ENCODE data around the gene GDPD3.

Gene GDPD3

DNA sequence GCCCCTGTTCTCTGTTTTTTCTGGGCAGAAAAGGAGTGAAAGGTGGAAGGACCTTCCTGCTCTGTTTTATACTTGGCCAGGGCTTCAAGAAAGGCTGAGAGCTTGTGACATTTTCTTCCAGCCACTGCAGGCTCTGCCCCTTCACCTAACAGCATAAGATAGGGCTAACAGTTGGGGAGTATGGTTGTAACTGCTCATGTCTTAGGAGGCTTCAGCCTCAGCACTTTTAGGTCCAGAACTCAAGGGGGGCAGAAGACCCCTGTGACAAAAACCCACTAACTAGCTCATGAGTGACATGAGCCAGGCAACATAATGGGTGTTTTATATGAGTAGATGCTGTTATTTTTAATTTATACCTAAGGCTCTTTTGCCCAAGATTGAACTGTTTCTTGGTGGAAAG is 42.8 kb downstream of the GDPD3 start:
- Histone ChIP-seq H3K27me3 (ENCODE audit: insufficient read depth, poor library complexity, severe bottlenecking) (no peaks in the 10 kb centered on the region), H3K27ac (replicated peaks) (no peak overlapping the region), H3K4me3 (replicated peaks; ENCODE audit: insufficient read depth, low read length) (no peak overlapping the region)
- DNase-seq (ENCODE audit: low read depth in 1 of 2, low spot score in 1 of 2) = no peak
- peak; percentile 41 for TF ChIP-seq POLR2AphosphoS5 (IDR thresholded peaks at IDR 0.05; ENCODE audit: low read depth)
- TF ChIP-seq CTCF (IDR thresholded peaks at IDR 0.05; ENCODE audit: insufficient read depth, low read length) = no peak

- peak in 1 of 2 experiments; percentile 78 for DNase-seq (ENCODE audit: low read depth in 1 of 2, low spot score in 1 of 2)
- no peak overlapping the region for H3K4me3 ChIP-seq (replicated peaks; ENCODE audit: insufficient read depth, low read length)
- no peaks in the 10 kb centered on the region for H3K27me3 ChIP-seq (ENCODE audit: insufficient read depth, poor library complexity, severe bottlenecking)
- H3K27ac ChIP-seq (replicated peaks) = no peak overlapping the region
- no peak for TF ChIP-seq REST (IDR thresholded peaks at IDR 0.05; ENCODE audit: insufficient replicate concordance, low read depth)
- no peak for TF ChIP-seq CTCF (IDR thresholded peaks at IDR 0.05; ENCODE audit: insufficient read depth, low read length)
- TF ChIP-seq POLR2AphosphoS5 (IDR thresholded peaks at IDR 0.05; ENCODE audit: low read depth) = peak; percentile 28; the same call in 1 of the 2 replicates
- TF ChIP-seq GABPA (IDR thresholded peaks at IDR 0.05; ENCODE audit: low read depth) = no peak
- no peak for TF ChIP-seq SPI1 (IDR thresholded peaks at IDR 0.05; ENCODE audit: borderline replicate concordance, low read depth)
Measured at GRCh38 chr16:30069611-30070462, 43.5 kb downstream of the GDPD3 start.

GRCh38 chr16:30068750-30069610 is 44.4 kb downstream of the GDPD3 start:
- Histone ChIP-seq H3K27ac (replicated peaks) (no peak overlapping the region), H3K27me3 (ENCODE audit: insufficient read depth, poor library complexity, severe bottlenecking) (no peaks in the 10 kb centered on the region), H3K4me3 (replicated peaks; ENCODE audit: insufficient read depth, low read length) (no peak overlapping the region)
- DNase-seq (ENCODE audit: low read depth in 1 of 2, low spot score in 1 of 2) = peak; percentile 43 to 69
- TF ChIP-seq GABPA (IDR thresholded peaks at IDR 0.05; ENCODE audit: low read depth) (no peak), CTCF (IDR thresholded peaks at IDR 0.05; ENCODE audit: insufficient read depth, low read length) (peak; percentile 47), REST (IDR thresholded peaks at IDR 0.05; ENCODE audit: insufficient replicate concordance, low read depth) (no peak), POLR2AphosphoS5 (IDR thresholded peaks at IDR 0.05; ENCODE audit: low read depth) (peak; percentile 26; the same call in 1 of the 2 replicates), SPI1 (IDR thresholded peaks at IDR 0.05; ENCODE audit: borderline replicate concordance, low read depth) (no peak)

Measured in HL-60 (cell line).